GM12801 (cell line): ENCODE data around the gene IFRD2.

ENCODE experiments used
- CTCF ChIP-seq: IDR thresholded peaks from one replicate; pipeline ENCODE4 v1.5.1; 2011; ENCODE audit warnings: control low read depth; ENCODE audit not compliant: insufficient read length; ENCODE audit errors: extremely low read depth

IFRD2 gene

DNA sequence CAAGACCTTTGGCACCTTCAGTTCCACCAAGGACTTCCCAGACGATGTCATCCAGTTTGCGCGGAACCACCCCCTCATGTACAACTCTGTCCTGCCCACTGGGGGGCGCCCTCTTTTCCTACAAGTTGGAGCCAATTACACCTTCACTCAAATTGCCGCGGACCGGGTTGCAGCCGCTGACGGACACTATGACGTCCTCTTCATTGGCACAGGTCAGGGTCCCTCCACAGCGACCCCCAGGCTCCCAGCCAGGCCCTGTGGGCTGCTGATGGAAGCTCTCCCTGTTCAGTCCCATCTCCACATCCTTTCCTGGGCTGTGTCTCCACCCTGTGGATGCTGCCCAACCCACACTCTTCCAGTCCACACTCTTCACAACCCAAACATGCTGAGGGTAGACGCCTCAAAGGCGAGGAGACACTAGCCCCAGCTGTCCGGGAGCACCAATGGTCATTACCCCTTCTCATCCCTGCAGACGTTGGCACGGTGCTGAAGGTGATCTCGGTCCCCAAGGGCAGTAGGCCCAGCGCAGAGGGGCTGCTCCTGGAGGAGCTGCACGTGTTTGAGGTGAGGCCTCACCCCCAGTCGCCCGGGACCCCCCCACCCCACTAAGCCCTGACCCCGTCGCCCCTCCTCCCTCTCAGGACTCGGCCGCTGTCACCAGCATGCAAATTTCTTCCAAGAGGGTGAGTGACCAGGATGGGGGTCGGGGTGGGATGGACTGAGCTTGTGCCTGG, 17.7 kb downstream of the IFRD2 start:
- TF ChIP-seq CTCF, result no peak

DNA sequence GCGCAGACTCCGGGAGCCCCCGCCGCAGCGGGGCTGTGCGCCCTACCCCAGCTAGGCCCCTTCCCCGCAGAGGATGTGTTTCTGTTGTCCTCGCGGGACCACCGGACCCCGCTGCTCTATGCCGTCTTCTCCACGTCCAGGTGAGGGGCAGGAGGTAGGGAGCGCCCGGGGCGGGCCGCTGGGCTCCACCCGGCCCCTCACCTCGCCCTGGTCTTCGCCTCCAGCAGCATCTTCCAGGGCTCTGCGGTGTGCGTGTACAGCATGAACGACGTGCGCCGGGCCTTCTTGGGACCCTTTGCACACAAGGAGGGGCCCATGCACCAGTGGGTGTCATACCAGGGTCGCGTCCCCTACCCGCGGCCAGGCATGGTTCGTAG, 18.6 kb downstream of the IFRD2 start:
- no peak for TF ChIP-seq CTCF

DNA sequence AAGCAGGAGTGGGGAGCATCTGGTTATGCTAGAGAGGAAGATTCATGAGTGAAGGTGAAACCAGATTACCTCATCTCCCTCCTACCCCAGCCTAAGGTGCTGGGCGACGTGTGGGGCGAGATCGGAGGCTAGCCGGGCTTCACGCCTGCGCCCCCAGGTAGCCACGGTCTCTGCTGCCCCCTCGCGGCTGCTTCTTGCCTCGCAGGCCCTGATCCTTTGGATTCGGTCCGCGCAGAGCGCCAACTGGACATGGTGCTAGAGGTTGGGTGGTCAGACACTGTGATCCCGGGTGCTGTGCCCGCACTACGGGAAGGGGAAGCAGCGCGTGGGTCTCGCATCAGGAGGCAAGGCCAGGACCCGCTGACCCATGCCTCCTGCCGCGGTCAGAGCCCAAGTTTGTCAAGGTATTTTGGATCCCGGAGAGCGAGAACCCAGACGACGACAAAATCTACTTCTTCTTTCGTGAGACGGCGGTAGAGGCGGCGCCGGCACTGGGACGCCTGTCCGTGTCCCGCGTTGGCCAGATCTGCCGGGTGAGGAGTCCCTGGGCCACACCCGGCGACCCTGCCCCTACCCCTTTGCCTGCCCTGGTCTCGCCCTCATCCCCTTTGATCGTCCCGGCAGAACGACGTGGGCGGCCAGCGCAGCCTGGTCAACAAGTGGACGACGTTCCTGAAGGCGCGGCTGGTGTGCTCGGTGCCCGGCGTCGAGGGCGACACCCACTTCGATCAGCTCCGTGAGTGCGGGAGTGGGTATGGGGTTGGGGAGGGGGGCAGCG, 19.1 kb downstream of the IFRD2 start:
- no peak for TF ChIP-seq CTCF

- TF ChIP-seq CTCF, result no peak
These were observed 20.8 kb downstream of the IFRD2 start for GRCh38 chr3:50271314-50271936.

DNA sequence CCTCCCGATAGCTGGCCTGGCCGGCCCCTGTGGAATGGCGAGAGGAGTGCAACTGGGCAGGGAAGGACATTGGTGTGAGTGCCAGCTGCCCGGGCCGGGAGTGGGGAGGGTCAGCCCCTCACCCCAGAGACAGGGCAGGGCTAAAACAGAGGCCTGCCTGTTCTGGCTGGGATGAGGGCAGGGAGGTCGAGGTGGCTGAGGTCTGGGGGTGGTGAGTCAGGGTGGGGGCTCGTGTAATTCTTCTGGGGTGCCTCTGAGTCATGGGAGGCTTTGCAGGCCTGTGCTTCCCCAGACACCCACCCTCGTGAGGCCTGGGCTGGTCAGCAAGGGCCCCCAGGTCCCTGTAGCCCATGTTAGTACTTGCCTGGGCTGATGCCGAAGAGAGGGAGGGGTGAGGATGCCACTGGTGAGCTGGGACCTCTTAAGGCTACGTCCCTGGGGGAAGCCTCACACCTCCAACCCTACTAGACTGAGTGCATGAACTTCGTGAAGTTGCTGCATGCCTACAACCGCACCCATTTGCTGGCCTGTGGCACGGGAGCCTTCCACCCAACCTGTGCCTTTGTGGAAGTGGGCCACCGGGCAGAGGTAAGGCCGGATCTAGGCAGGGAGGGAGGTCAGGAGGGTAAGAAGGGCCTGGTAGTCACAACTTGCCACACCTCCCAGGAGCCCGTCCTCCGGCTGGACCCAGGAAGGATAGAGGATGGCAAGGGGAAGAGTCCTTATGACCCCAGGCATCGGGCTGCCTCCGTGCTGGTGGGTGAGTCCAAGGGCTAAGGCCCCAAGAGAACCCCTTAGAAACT, 21.6 kb downstream of the IFRD2 start:
- no peak for TF ChIP-seq CTCF

- no peak for TF ChIP-seq CTCF
These were observed 22.2 kb downstream of the IFRD2 start for GRCh38 chr3:50269977-50270413.

DNA sequence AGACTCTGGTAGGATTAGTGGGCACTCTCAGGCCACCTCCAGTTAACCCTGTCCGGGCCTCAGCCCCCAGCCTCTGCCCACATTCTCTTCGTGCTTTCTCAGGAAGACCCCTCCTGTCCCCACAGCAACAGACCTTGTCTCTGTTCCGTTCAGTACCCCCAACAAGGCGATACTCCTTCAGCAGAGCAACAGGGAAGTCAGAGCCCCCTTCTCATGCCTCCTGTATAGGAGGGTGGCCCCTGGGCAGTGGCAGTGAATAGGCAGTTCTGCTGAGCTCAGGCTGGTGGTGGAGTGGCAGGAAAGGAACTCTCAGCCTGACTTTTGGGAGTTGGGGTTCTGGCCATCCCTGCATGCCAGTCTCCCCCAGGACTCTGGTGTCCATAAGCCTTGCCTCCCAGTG, 22.8 kb downstream of the IFRD2 start:
- TF ChIP-seq CTCF, result no peak
